Smooth muscle cell (in vitro differentiated cells): ENCODE results near the gene MORF4L1. TPM values are rescaled to one million over a fixed set of nuclear protein-coding genes. Genes with fewer than 3 reads are reported as not detected.
A peak's percentile ranks its signal among the peaks of the same experiment; 100 is the strongest.
"Not testable (repeated sequence)": the region's sequence is repeated elsewhere in the genome, so short reads cannot be mapped to it uniquely, and the experiment has no call there.

Source experiments
- DNase-seq: peaks from one replicate; lab custom pipeline; 2025; ENCODE audit not compliant: unreplicated experiment; lab: John Stamatoyannopoulos, UW
- H2AFZ ChIP-seq: fragments of 200-600 bp; sonication (generic); 2 replicates; pipeline ENCODE4 v1.6.0; 2016; ENCODE audit warnings: antibody characterized with exemption, low read depth, mild to moderate bottlenecking
- H3F3A ChIP-seq: fragments of 200-600 bp; sonication (generic); 2 replicates; pipeline ENCODE4 v1.6.0; 2017; ENCODE audit warnings: antibody characterized with exemption, low read depth
- H3K27ac ChIP-seq: fragments of 200-600 bp; sonication (generic); 2 replicates; pipeline ENCODE4 v1.5.1; 2016; ENCODE audit warnings: low read depth, mild to moderate bottlenecking
- H3K27me3 ChIP-seq: fragments of 200-600 bp; sonication (generic); 2 replicates; pipeline ENCODE4 v1.6.1; 2016; ENCODE audit warnings: low read depth, mild to moderate bottlenecking
- H3K36me3 ChIP-seq: fragments of 200-600 bp; sonication (generic); 2 replicates; pipeline ENCODE4 v1.5.1; 2016; ENCODE audit warnings: low read depth
- H3K4me1 ChIP-seq: fragments of 200-600 bp; sonication (generic); 2 replicates; pipeline ENCODE4 v1.5.1; 2016; ENCODE audit warnings: low read depth
- H3K4me2 ChIP-seq: fragments of 200-600 bp; sonication (generic); 2 replicates; pipeline ENCODE4 v1.6.0; 2016; ENCODE audit warnings: mild to moderate bottlenecking
- H3K4me3 ChIP-seq: fragments of 200-600 bp; sonication (generic); 2 replicates; pipeline ENCODE4 v1.5.1; 2016; ENCODE audit warnings: mild to moderate bottlenecking
- H3K79me2 ChIP-seq: fragments of 200-600 bp; sonication (generic); 2 replicates; pipeline ENCODE4 v1.6.0; 2016; ENCODE audit warnings: low read depth, mild to moderate bottlenecking
- H3K9ac ChIP-seq: fragments of 200-600 bp; sonication (generic); 2 replicates; pipeline ENCODE4 v1.6.0; 2016; ENCODE audit warnings: low read depth
- H3K9me3 ChIP-seq: fragments of 200-600 bp; sonication (generic); replicated peaks from 2 replicates; pipeline ENCODE4 v1.5.1; 2016; ENCODE audit warnings: low read depth
- H4K20me1 ChIP-seq: fragments of 200-600 bp; sonication (generic); 2 replicates; pipeline ENCODE4 v1.6.0; 2016; ENCODE audit warnings: low read depth
- WGBS: methylation state at CpG from one replicate; pipeline ENCODE4 v1.1.7; 2016; ENCODE audit warnings: low lambda C conversion rate; 5-methylcytosine and 5-hydroxymethylcytosine counted together
- polyA plus RNA-seq: library from polyadenylated mRNA; unstranded; fragments of >200 nt; fragmentation: Nextera tagmentation; extraction: Ambion mirVana; gene quantifications from 2 replicates; pipeline ENCODE4 v1.2.1, GENCODE V29; 2016
- total RNA-seq: library from RNA; depleted of rRNA; stranded (reverse); fragments of >200 nt; gene quantifications from 2 replicates; pipeline ENCODE4 v1.2.3, GENCODE V29; 2014
- TF ChIP-seq, protein P1 (sequence below): fragments of 200-600 bp; sonication (generic); IDR thresholded peaks from 2 replicates; pipeline ENCODE4 v1.5.1; 2017; ENCODE audit warnings: borderline replicate concordance, mild to moderate bottlenecking, antibody characterized with exemption; ENCODE audit not compliant: insufficient read depth, poor library complexity, severe bottlenecking

The MORF4L1 gene
- total and polyA plus RNA-seq, 2 experiments from 2014 or later = 399 to 457 TPM

DNA sequence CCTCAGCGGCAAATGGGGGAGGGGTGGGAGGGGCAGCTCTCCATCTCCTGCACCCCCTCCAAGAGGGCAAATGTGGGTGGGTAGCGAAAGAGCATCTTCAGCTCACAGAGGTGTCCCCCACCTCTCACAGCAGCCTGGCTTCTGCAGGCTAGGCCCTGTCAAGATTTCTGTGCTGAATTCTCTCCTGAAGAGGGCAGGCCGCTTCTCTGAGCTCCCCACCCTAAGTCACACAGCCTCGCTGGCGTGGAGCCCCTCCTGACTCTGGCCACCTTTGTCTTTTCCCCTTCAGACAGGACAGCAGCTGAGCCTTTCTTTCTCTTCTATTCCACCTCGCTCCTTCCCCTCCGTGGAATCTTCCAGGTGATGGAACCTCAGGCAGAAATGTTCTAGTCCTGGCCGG is 35.1 kb upstream of the MORF4L1 start:
- H3K79me2 ChIP-seq = no peaks in the 10 kb centered on the region
- TF ChIP-seq, protein P1, sequence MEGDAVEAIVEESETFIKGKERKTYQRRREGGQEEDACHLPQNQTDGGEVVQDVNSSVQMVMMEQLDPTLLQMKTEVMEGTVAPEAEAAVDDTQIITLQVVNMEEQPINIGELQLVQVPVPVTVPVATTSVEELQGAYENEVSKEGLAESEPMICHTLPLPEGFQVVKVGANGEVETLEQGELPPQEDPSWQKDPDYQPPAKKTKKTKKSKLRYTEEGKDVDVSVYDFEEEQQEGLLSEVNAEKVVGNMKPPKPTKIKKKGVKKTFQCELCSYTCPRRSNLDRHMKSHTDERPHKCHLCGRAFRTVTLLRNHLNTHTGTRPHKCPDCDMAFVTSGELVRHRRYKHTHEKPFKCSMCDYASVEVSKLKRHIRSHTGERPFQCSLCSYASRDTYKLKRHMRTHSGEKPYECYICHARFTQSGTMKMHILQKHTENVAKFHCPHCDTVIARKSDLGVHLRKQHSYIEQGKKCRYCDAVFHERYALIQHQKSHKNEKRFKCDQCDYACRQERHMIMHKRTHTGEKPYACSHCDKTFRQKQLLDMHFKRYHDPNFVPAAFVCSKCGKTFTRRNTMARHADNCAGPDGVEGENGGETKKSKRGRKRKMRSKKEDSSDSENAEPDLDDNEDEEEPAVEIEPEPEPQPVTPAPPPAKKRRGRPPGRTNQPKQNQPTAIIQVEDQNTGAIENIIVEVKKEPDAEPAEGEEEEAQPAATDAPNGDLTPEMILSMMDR = no peak
- H2AFZ ChIP-seq = no peak overlapping the region
- no peak for DNase-seq
- H3K9me3 ChIP-seq = no peaks in the 10 kb centered on the region
- no peak overlapping the region for H3K27ac ChIP-seq
- H3K4me1 ChIP-seq = no peaks in the 10 kb centered on the region
- no peak overlapping the region for H3K4me3 ChIP-seq
- no peaks in the 10 kb centered on the region for H3K36me3 ChIP-seq
- WGBS = 87% methylated on average over 8 of the region's 8 CpGs
- H3F3A ChIP-seq = no peaks in the 10 kb centered on the region
- H3K27me3 ChIP-seq = no peaks in the 10 kb centered on the region
- H4K20me1 ChIP-seq = no peaks in the 10 kb centered on the region
- H3K4me2 ChIP-seq = no peak overlapping the region
- no peak overlapping the region for H3K9ac ChIP-seq

DNA sequence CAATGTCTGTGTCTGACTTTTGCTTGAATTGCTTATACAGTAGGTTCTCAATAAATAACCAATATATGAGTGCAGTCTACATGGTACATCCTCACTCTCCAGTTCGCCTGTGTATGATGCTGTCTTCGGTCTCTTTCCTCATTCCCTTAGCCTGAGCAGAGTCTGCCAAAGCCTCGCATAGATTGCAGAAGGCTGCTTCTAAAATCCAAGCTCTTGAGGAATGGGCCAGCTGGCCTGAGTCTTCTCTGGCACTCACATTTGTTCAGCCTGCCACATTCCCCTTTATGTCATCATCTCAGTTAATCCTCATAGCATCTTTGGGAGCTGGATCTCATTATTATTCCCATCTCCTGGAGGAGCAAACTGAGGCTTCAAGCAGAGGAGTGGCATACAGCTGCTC is 34.2 kb upstream of the MORF4L1 start:
- no peaks in the 10 kb centered on the region for H3K9me3 ChIP-seq
- 84% methylated on average over 3 of the region's 3 CpGs for WGBS
- DNase-seq = no peak
- no peaks in the 10 kb centered on the region for H3K27me3 ChIP-seq
- H3K36me3 ChIP-seq = no peaks in the 10 kb centered on the region
- no peak overlapping the region for H2AFZ ChIP-seq
- H3F3A ChIP-seq = no peaks in the 10 kb centered on the region
- no peaks in the 10 kb centered on the region for H3K4me1 ChIP-seq
- no peak overlapping the region for H3K27ac ChIP-seq
- H3K4me2 ChIP-seq = no peak overlapping the region
- no peak overlapping the region for H3K9ac ChIP-seq
- no peaks in the 10 kb centered on the region for H3K79me2 ChIP-seq
- H3K4me3 ChIP-seq = no peak overlapping the region
- TF ChIP-seq, protein P1 = no peak
- no peaks in the 10 kb centered on the region for H4K20me1 ChIP-seq

DNA sequence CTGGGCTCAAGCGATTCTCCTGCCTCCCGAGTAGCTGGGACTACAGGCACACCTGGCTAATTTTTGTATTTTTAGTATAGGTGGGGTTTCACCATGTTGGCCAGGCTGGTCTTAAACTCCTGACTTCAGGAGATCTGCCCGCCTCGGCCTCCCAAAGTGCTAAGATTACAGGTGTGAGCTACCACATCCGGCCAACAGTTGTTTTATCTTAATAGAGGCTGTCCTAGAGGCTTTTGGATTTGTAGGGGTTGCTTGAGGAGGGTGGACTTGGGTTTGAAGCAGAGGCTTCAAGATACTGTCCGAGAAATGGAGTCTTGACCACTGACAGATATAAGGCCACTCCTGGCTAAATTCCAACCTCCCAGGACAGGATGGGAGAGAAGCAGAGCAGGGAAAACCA is 33.5 kb upstream of the MORF4L1 start:
- not testable (repeated sequence) for H3K9me3 ChIP-seq, H3K36me3 ChIP-seq, H3F3A ChIP-seq, H3K27me3 ChIP-seq, H3K79me2 ChIP-seq, H3K27ac ChIP-seq, H3K9ac ChIP-seq, H3K4me2 ChIP-seq, DNase-seq, H2AFZ ChIP-seq, H3K4me1 ChIP-seq, H3K4me3 ChIP-seq, H4K20me1 ChIP-seq
- 96% methylated on average over 6 of the region's 6 CpGs for WGBS

DNA sequence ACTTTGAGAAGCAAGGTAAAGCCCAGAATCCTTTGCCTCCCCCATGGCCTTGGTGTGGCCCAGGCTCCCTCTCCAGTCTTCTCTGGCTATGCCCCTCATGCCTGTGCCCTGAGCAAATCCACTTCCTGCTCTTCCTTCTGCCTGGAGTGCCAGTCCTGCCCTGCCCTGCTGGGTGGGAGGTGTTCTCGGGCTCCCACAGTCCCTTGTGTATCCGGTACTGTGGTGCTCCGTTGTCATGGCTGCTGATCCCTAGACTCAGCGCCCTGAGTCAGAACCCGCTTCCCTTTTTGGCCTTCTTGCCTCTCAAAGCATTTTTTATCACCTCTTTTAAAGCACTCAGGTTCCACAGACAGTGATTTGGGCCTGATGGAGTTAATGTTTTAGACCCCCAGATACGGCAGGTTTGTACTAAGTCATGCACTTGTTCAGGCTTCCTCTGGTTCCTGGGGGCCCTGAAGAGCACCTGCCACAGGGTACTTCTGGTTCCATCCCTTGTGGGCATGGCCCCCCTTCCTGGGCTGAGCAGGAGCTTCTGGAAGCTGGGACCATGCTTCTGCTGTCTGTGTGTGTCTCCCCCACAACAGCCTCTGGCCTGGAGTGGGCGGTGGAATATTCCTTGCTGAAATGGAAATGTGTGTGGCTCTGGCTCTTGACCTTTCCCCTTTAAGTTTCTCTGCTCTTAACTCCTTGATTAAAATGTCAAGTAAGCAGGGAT is 31.9 kb upstream of the MORF4L1 start:
- Histone ChIP-seq H3K9me3 (no peaks in the 10 kb centered on the region), H3K4me1 (no peaks in the 10 kb centered on the region), H3K27ac (peak overlapping the region; percentile 69), H2AFZ (no peak overlapping the region), H3K4me3 (no peak overlapping the region), H3K27me3 (no peaks in the 10 kb centered on the region), H3K4me2 (no peak overlapping the region), H4K20me1 (no peaks in the 10 kb centered on the region), H3K9ac (peak overlapping the region; percentile 40), H3K36me3 (no peaks in the 10 kb centered on the region), H3F3A (no peaks in the 10 kb centered on the region), H3K79me2 (no peaks in the 10 kb centered on the region)
- no peak for DNase-seq
- WGBS = 63% methylated on average over 7 of the region's 7 CpGs
- TF ChIP-seq, protein P1 = no peak
